Caco-2 (cell line): ENCODE measurements around the gene PDE4D. TPM values are rescaled to one million over a fixed set of nuclear protein-coding genes. Genes with fewer than 3 reads are reported as not detected.

Experiments
- BruUV-seq: library from RNA; stranded (reverse); fragments of 400-500 nt; replicated peaks from 2 replicates; lab custom pipeline; 2021; lab: Mats Ljungman, UMichigan
- CTCF ChIA-PET: fragments of 300-600 bp; sonication (Branson Sonifier 250); formaldehyde crosslinking; loops from one replicate; lab custom pipeline; 2022; ENCODE audit warnings: antibody characterized with exemption; lab: Charles Lee
- POLR2A ChIA-PET: fragments of 300-600 bp; sonication (Branson Sonifier 250); formaldehyde crosslinking; loops from one replicate; lab custom pipeline; 2022; ENCODE audit warnings: antibody characterized with exemption; lab: Charles Lee
- DNase-seq, 2 experiments: peaks; one replicate each; pipeline versions ENCODE4 v3.0.0 to v3.0.0-alpha.2; 2020 to 2022
- H3K27me3 ChIP-seq: replicated peaks from 2 replicates; pipeline ENCODE4 v1.6.0; 2011; ENCODE audit warnings: low read length; ENCODE audit not compliant: control insufficient read depth, insufficient read depth
- H3K36me3 ChIP-seq: 2 replicates; pipeline ENCODE4 v1.5.1; 2011; ENCODE audit warnings: low read length; ENCODE audit not compliant: control insufficient read depth, insufficient read depth
- H3K4me1 ChIP-seq: fragments of 250-450 bp; sonication (Bioruptor Pico); 2 replicates; pipeline ENCODE4 v1.5.1; 2020; ENCODE audit warnings: mild to moderate bottlenecking
- H3K4me3 ChIP-seq: 2 replicates; pipeline ENCODE4 v1.5.1; 2011; ENCODE audit warnings: low read depth, mild to moderate bottlenecking, control low read depth, low read length
- H3K9me3 ChIP-seq: fragments of 250-450 bp; sonication (Bioruptor Pico); 2 replicates; pipeline ENCODE4 v1.5.1; 2020; ENCODE audit warnings: mild to moderate bottlenecking, moderate library complexity
- H3K27ac Mint-ChIP-seq: one replicate; pipeline ENCODE4 v1.8.0; 2022; ENCODE audit warnings: mixed read lengths; ENCODE audit not compliant: unreplicated experiment
- H3K27me3 Mint-ChIP-seq: one replicate; pipeline ENCODE4 v1.8.0; 2022; ENCODE audit warnings: mixed read lengths; ENCODE audit not compliant: insufficient read depth, unreplicated experiment
- H3K36me3 Mint-ChIP-seq: one replicate; pipeline ENCODE4 v1.8.0; 2022; ENCODE audit warnings: mild to moderate bottlenecking, mixed read lengths; ENCODE audit not compliant: insufficient read depth, unreplicated experiment
- H3K4me1 Mint-ChIP-seq: one replicate; pipeline ENCODE4 v1.8.0; 2022; ENCODE audit warnings: low read depth, mixed read lengths; ENCODE audit not compliant: unreplicated experiment
- H3K4me3 Mint-ChIP-seq: one replicate; pipeline ENCODE4 v1.8.0; 2022; ENCODE audit warnings: mild to moderate bottlenecking, moderate library complexity, mixed read lengths; ENCODE audit not compliant: unreplicated experiment
- H3K9me3 Mint-ChIP-seq: one replicate; pipeline ENCODE4 v1.8.0; 2022; ENCODE audit warnings: mixed read lengths; ENCODE audit not compliant: unreplicated experiment
- CTCF ChIP-seq, 2 experiments: fragments of 200-600 bp in 1 of 2; IDR thresholded peaks; 1 replicate in 1 of 2; 2 replicates in 1 of 2; pipeline versions ENCODE4 v1.5.1 to v1.8.0; 2011 to 2022; ENCODE audit warnings: antibody characterized with exemption in 1 of 2, control low read depth in 1 of 2, inconsistent platforms in 1 of 2, low read depth in 1 of 2, low read length in 1 of 2, mild to moderate bottlenecking in 1 of 2, moderate library complexity in 1 of 2; ENCODE audit not compliant: insufficient read depth in 1 of 2, severe bottlenecking in 1 of 2, unreplicated experiment in 1 of 2
- intact Hi-C: fragments of 100-400 bp; cut with micrococcal nuclease; formaldehyde crosslinking; loops from one replicate; pipeline ENCODE4 v1.10.0; 2022; ENCODE audit not compliant: unreplicated experiment
- total RNA-seq: library from RNA; stranded (reverse); gene quantifications from 2 replicates; pipeline ENCODE4 v1.2.3, GENCODE V29; 2022

The PDE4D gene
- total RNA-seq, 1 experiment from 2014 or later, result 89.8 TPM

GRCh38 chr5:59587489-59588337 lies 305.8 kb downstream of the PDE4D start:
- peak overlapping the region; percentile 27 for H3K4me3 ChIP-seq
- H3K36me3 ChIP-seq, result no peaks in the 10 kb centered on the region
- ChIA-PET CTCF (interaction anchor here (1.3 kb wide), 1 partner anchor 83 kb away, joined by 3 read pairs; no protein-coding TSS in a partner anchor), POLR2A (no interaction called here)
- H3K4me3 Mint-ChIP-seq, result peak overlapping the region; percentile 73
- no peaks in the 10 kb centered on the region for H3K9me3 ChIP-seq
- no peaks in the 10 kb centered on the region for H3K9me3 Mint-ChIP-seq
- BruUV-seq, result no TSS peak
- DNase-seq, result peak; percentile 71 to 76
- peak; percentile 21 to 57 for TF ChIP-seq CTCF (IDR thresholded peaks at IDR 0.05; ENCODE audit: insufficient read depth in 1 of 2, low read depth in 1 of 2, low read length in 1 of 2, severe bottlenecking in 1 of 2, unreplicated experiment in 1 of 2)
- H3K27me3 Mint-ChIP-seq, result no peaks in the 10 kb centered on the region
- H3K27me3 ChIP-seq, result no peaks in the 10 kb centered on the region
- H3K36me3 Mint-ChIP-seq, result no peaks in the 10 kb centered on the region
- intact Hi-C loops, result loop anchor here (1.0 to 5.0 kb wide), 4 partner anchors 38 to 195 kb away; no protein-coding TSS in a partner anchor
- peak overlapping the region; percentile 8 for H3K27ac Mint-ChIP-seq
- H3K4me1 ChIP-seq, result peaks cover 29% of the 10 kb centered on the region
- peaks cover 15% of the 10 kb centered on the region for H3K4me1 Mint-ChIP-seq

DNA sequence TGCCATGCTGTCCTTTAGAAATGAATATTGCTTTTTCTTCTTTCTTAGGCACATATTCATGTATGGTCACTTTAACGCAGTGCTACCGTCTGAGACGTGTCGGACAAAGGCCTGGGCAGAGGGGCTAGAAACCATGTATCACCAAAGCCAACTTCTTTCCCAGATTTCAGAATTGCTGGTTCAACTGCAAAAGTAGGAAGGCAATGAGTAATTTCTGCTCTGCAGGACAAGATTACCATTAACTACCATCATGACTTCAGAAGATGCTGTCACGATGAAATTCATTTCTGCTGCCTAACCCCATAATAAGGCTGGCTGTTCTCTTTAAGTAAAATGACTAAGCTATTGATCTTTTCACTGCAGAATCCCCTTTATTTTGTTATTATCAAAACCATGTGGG lies 306.7 kb downstream of the PDE4D start:
- Histone ChIP-seq H3K4me3 (peak overlapping the region; percentile 27), H3K4me1 (peaks cover 31% of the 10 kb centered on the region), H3K9me3 (no peaks in the 10 kb centered on the region), H3K27me3 (no peaks in the 10 kb centered on the region), H3K36me3 (no peaks in the 10 kb centered on the region)
- BruUV-seq, result no TSS peak
- Mint-ChIP-seq H3K27me3 (no peaks in the 10 kb centered on the region), H3K36me3 (no peaks in the 10 kb centered on the region), H3K9me3 (no peaks in the 10 kb centered on the region), H3K27ac (no peak overlapping the region), H3K4me1 (peaks cover 15% of the 10 kb centered on the region), H3K4me3 (peak overlapping the region; percentile 73)
- no peak for TF ChIP-seq CTCF (IDR thresholded peaks at IDR 0.05; ENCODE audit: insufficient read depth in 1 of 2, low read depth in 1 of 2, low read length in 1 of 2, severe bottlenecking in 1 of 2, unreplicated experiment in 1 of 2)
- intact Hi-C loops, result loop anchor here (1.0 to 5.0 kb wide), 3 partner anchors 81 to 195 kb away; no protein-coding TSS in a partner anchor
- ChIA-PET CTCF (interaction anchor here (1.3 kb wide), 1 partner anchor 82 kb away, joined by 3 read pairs; no protein-coding TSS in a partner anchor), POLR2A (no interaction called here)
- no peak for DNase-seq

DNA sequence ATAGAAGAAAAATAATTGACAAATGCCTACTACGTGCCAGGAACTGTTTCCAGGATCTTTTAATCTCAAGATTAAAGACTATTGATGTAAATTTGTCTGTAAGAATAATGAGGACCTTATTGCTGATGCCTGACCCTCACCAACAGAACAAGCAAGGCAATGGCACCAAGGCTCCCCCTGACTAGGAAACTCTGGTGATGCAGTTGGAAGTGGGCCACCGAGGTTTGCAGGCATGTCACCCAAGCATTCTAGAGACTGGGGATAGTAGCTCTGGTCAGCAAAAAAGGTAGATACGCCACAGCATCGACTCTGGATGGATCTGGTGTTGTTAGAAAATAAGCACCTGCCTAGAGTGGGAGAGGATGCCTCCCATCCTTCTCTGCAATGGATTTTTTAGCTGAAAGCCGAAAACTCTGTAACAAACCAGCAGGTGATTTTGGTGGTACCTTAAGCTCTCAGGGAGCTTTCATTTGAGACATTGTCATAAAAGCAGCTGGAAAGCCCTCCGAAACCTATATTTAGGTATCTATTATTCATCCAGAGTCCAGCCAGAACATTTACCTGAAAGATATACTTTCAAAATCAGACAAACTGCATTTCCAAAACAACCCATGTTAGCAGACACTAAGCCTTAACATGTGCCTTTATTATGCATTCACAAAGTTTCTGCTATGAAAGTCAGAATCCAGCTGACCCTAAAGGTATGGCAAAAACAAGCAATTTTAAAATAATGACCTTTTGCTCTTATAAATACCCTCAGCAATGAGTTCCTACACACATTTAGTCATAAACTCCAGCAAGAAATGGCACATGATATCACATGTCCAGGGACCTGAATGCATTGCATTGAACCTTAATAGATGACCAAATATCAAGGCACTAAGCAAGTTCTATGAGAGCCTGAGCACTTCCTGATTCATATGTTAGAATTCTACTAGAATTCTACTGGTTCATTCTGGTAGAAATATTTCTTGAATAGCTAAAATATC lies 308.4 kb downstream of the PDE4D start:
- Histone ChIP-seq H3K36me3 (no peaks in the 10 kb centered on the region), H3K27me3 (no peaks in the 10 kb centered on the region), H3K9me3 (no peaks in the 10 kb centered on the region), H3K4me3 (no peak overlapping the region), H3K4me1 (peaks cover 26% of the 10 kb centered on the region)
- intact Hi-C loops, result loop anchor here (5.0 kb wide), 3 partner anchors 58 to 193 kb away; no protein-coding TSS in a partner anchor
- no peak for TF ChIP-seq CTCF (IDR thresholded peaks at IDR 0.05; ENCODE audit: insufficient read depth in 1 of 2, low read depth in 1 of 2, low read length in 1 of 2, severe bottlenecking in 1 of 2, unreplicated experiment in 1 of 2)
- Mint-ChIP-seq H3K36me3 (no peaks in the 10 kb centered on the region), H3K27me3 (no peaks in the 10 kb centered on the region), H3K9me3 (no peaks in the 10 kb centered on the region), H3K4me1 (peaks cover 15% of the 10 kb centered on the region), H3K4me3 (no peak overlapping the region), H3K27ac (no peak overlapping the region)
- no TSS peak for BruUV-seq
- CTCF ChIA-PET, result no interaction called here
- no peak for DNase-seq
- POLR2A ChIA-PET, result no interaction called here
